ENCODE results near the gene CCDC60.

- TF ChIP-seq CTCF (IDR thresholded peaks at IDR 0.05) (no peak), POLR2A (IDR thresholded peaks at IDR 0.05) (no peak)
Measured at GRCh38 chr12:119299130-119299529, 35.4 kb upstream of the CCDC60 start.
